GM12873 (cell line): Measurements from ENCODE around the gene PLAGL2.

Experiments
- TF ChIP-seq, protein P1 (sequence below): IDR thresholded peaks from 2 replicates; pipeline ENCODE4 v1.5.1; 2012; ENCODE audit warnings: low read depth, mild to moderate bottlenecking, moderate library complexity, low read length, control low read depth; ENCODE audit not compliant: insufficient read depth; ENCODE audit errors: missing control alignments

The PLAGL2 gene

DNA sequence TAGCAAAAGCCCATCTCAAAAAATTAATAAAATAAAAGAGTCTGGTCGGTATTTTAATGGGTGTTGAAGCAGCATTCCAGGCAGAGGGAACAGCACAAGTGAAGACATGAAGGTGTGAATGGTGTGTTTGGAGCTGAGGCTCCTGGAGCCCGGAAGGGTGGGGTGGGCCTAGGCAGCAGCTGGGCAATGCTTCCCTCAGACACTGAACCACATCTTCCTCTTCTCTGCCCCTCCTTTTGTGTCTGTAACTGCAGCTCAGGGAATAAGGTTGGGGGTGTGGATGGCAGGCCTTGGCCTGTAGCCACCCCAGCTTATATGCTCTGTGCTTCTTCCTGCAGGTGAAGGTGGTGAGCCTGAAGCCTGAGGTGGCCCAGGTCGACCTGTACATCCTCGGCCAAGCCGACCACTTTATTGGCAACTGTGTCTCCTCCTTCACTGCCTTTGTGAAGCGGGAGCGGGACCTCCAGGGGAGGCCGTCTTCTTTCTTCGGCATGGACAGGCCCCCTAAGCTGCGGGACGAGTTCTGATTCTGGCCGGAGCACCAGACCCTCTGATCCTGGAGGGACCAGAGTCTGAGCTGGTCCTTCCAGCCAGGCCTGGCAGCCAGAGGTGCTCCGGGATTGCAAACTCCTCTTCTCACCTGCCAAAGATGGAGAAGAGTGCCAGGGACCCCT is 26.7 kb upstream of the PLAGL2 start:
- TF ChIP-seq, protein P1, sequence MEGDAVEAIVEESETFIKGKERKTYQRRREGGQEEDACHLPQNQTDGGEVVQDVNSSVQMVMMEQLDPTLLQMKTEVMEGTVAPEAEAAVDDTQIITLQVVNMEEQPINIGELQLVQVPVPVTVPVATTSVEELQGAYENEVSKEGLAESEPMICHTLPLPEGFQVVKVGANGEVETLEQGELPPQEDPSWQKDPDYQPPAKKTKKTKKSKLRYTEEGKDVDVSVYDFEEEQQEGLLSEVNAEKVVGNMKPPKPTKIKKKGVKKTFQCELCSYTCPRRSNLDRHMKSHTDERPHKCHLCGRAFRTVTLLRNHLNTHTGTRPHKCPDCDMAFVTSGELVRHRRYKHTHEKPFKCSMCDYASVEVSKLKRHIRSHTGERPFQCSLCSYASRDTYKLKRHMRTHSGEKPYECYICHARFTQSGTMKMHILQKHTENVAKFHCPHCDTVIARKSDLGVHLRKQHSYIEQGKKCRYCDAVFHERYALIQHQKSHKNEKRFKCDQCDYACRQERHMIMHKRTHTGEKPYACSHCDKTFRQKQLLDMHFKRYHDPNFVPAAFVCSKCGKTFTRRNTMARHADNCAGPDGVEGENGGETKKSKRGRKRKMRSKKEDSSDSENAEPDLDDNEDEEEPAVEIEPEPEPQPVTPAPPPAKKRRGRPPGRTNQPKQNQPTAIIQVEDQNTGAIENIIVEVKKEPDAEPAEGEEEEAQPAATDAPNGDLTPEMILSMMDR = no peak

DNA sequence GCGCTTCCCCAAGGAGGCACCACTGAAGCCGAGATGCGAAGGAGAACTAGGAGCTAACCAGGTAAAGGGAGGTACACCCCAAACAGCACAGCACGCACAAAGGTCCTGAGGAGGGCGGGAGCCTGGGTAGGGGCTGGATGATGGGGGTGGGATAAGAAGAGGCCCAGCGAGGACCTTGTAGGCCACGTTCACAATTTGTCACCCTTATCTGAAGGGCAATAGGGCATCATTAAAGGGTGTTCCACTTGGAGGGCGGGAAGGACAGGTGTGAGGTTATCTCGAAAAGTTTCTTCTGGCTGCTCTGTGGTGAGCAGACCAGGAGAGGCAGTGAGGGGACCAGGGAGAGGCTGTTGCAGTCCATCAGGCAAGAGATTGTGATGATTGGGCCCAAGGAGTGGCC is 25.7 kb upstream of the PLAGL2 start:
- TF ChIP-seq, protein P1 = no peak

DNA sequence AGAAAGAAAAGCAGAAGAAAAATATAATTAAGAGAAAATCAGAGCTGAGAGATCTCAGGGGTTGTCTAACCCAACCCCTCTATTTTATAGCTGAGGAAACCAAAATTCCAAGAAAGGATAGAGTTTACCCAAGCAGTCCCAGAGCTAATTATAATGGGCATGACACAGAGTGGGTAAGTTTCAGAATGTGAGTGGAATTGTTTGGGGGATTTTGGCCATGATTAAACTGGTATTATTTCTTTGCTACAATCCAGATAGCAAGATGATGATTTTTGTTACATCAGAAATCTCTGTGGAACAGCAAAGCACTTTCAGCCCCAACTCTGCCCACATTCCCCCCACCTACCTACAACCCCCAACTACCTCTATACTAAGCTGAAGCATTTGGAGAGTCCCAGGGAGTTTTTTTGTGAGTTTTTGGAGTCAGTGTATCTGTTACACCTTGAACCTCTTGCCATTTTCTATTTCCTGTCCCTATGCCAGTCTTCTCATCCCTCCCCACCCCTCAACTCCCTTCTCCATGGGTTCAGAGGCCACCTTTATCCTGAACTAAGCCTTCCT is 24.9 kb upstream of the PLAGL2 start:
- TF ChIP-seq, protein P1 = no peak

DNA sequence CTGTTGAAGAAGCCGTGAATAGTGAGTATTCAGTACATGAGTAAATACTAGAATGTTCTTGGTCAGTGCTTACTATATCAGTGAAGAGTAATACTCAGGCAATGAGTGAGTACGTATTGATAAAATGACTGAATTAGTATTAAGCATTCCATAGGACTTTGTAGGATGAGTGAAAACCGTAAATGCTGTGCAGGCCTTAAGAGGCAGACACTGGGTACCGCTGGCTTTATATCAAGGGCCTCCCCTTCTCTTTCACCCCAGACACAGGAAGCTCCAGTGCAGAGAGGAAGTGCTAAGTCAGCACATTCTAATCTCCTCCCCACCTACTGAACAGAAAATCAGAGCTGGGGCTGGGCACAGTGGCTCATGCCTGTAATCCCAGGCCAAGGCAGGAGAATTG is 24.3 kb upstream of the PLAGL2 start:
- TF ChIP-seq, protein P1 = no peak

DNA sequence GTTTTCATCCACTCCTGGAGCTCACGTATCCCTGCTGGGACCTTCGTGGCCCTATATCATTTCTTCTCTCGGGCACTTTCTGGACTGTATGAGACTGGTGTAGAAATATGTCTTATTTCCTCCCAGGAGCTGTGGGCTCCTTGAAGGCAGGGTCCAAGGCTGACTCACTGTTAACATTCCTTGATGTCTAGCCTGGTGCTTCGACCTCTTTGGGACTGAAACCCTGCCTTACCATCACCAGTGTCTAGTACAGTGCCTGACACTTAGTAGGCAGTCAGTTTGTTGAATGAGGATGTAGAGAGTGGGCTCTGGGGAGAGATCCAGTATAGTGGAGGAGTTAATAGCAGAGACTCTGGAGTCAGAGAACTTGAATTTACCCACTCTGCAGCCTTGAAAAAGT is 23.7 kb upstream of the PLAGL2 start:
- TF ChIP-seq, protein P1 = no peak

DNA sequence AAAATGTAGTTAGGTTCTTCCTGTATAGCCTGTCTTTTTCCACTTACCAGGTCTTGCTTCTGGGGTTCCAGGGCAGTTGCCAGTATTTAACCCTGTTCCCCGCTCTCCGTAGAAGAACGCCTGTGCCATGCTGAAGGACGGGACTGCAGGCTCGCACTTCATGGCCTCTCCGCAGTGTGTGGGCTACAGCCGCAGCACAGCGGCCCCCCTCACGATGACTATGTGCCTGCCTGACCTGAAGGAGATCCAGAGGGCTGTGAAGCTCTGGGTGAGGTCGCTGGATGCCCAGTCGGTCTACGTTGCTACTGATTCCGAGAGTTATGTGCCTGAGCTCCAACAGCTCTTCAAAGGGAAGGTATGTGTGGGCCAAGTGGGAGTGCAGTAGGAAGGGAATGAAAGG is 23.2 kb upstream of the PLAGL2 start:
- TF ChIP-seq, protein P1 = no peak

DNA sequence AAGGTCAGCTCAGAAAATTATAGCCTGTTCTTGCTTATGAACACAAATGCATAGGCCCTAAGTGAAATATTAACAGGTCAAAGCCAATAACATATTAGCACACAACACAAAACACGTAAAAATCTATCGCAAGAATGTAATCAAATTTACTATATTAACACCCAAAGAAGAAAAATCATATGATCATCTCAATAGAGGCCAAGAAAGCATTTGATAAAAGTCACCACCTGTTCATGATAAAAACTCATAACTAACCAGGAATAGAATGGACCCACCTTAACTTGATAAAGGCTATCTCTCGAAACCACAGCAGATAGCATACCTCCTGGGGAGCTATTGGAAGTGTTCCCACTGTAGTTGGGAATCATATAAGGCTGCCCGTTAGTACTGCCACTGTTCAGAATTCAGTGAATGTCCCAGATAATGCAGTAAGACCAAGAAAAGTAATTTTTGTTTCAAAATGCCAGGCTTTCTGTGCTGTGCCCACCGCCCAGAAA is 21.8 kb upstream of the PLAGL2 start:
- TF ChIP-seq, protein P1 = no peak
